GM19099 (cell line): ENCODE data around the gene TRAPPC10.
A peak's percentile ranks its signal among the peaks of the same experiment; 100 is the strongest.

Experiments
- POLR2A ChIP-seq: IDR thresholded peaks from 3 replicates; pipeline ENCODE4 v1.6.1; 2011; ENCODE audit warnings: low read depth; ENCODE audit not compliant: insufficient read length; ENCODE audit errors: extremely low read depth

The TRAPPC10 gene

GRCh38 chr21:44078411-44078981 lies 66.4 kb downstream of the TRAPPC10 start:
- TF ChIP-seq POLR2A = no peak

- TF ChIP-seq POLR2A = no peak
Observed at GRCh38 chr21:44079446-44079845, 67.3 kb downstream of the TRAPPC10 start.

GRCh38 chr21:44079846-44080245 lies 67.7 kb downstream of the TRAPPC10 start:
- TF ChIP-seq POLR2A = no peak

GRCh38 chr21:44082648-44083440 lies 70.7 kb downstream of the TRAPPC10 start:
- TF ChIP-seq POLR2A = no peak

- no peak for TF ChIP-seq POLR2A
Observed at GRCh38 chr21:44083631-44084291, 71.7 kb downstream of the TRAPPC10 start.

- TF ChIP-seq POLR2A = no peak
Observed at GRCh38 chr21:44084496-44085241, 72.6 kb downstream of the TRAPPC10 start.

GRCh38 chr21:44085491-44086321 lies 73.6 kb downstream of the TRAPPC10 start:
- no peak for TF ChIP-seq POLR2A

- TF ChIP-seq POLR2A = no peak
Observed at GRCh38 chr21:44086636-44087425, 74.7 kb downstream of the TRAPPC10 start.

GRCh38 chr21:44087426-44088400 lies 75.6 kb downstream of the TRAPPC10 start:
- no peak for TF ChIP-seq POLR2A

GRCh38 chr21:44088401-44088780 lies 76.3 kb downstream of the TRAPPC10 start:
- no peak for TF ChIP-seq POLR2A

- TF ChIP-seq POLR2A = peak; percentile 29
Observed at GRCh38 chr21:44089001-44089911, 77.1 kb downstream of the TRAPPC10 start.

GRCh38 chr21:44090325-44090724 lies 78.2 kb downstream of the TRAPPC10 start:
- TF ChIP-seq POLR2A = no peak

GRCh38 chr21:44092211-44092610 lies 80.1 kb downstream of the TRAPPC10 start:
- no peak for TF ChIP-seq POLR2A
